Activated CD8-positive, alpha-beta memory T cell treated with anti-CD3 and anti-CD28 coated beads for 24 hours (primary cell): ENCODE measurements around the gene PRSS56.

Experiments used
- DNase-seq: peaks from one replicate; pipeline ENCODE4 v3.0.0-alpha.2; 2020

The PRSS56 gene

GRCh38 chr2:232502911-232503808 lies 17.0 kb upstream of the PRSS56 start:
- peak; percentile 70 for DNase-seq

- no peak for DNase-seq
These were observed 16.3 kb upstream of the PRSS56 start for GRCh38 chr2:232503809-232504323.

- DNase-seq = no peak
These were observed 15.8 kb upstream of the PRSS56 start for GRCh38 chr2:232504438-232504837.

- no peak for DNase-seq
These were observed 14.3 kb upstream of the PRSS56 start for GRCh38 chr2:232505856-232506255.

- DNase-seq = no peak
These were observed 13.5 kb upstream of the PRSS56 start for GRCh38 chr2:232506709-232507108.

- DNase-seq = no peak
These were observed 11.9 kb upstream of the PRSS56 start for GRCh38 chr2:232508251-232508650.

- DNase-seq = no peak
These were observed 8.8 kb upstream of the PRSS56 start for GRCh38 chr2:232511336-232511890.

- DNase-seq = no peak
These were observed 7.6 kb upstream of the PRSS56 start for GRCh38 chr2:232512602-232513001.

- DNase-seq = no peak
These were observed 6.8 kb upstream of the PRSS56 start for GRCh38 chr2:232513353-232513752.

GRCh38 chr2:232515639-232516038 lies 4.5 kb upstream of the PRSS56 start:
- DNase-seq = no peak

- DNase-seq = no peak
These were observed 3.6 kb upstream of the PRSS56 start for GRCh38 chr2:232516551-232516950.

GRCh38 chr2:232518844-232519243 lies 1.3 kb upstream of the PRSS56 start:
- no peak for DNase-seq

- no peak for DNase-seq
These were observed 301 bp downstream of the PRSS56 start for GRCh38 chr2:232520489-232520888.

GRCh38 chr2:232521098-232521497 lies 910 bp downstream of the PRSS56 start:
- no peak for DNase-seq

GRCh38 chr2:232521959-232522622 lies 1.9 kb downstream of the PRSS56 start:
- DNase-seq = peak; percentile 91

GRCh38 chr2:232522623-232523401 lies 2.6 kb downstream of the PRSS56 start:
- no peak for DNase-seq

- no peak for DNase-seq
These were observed 3.2 kb downstream of the PRSS56 start for GRCh38 chr2:232523402-232523681.

GRCh38 chr2:232523682-232524597 lies 3.8 kb downstream of the PRSS56 start:
- peak; percentile 75 for DNase-seq

GRCh38 chr2:232524771-232525170 lies 4.6 kb downstream of the PRSS56 start:
- no peak for DNase-seq

- DNase-seq = no peak
These were observed 5.0 kb downstream of the PRSS56 start for GRCh38 chr2:232525199-232525598.

- no peak for DNase-seq
These were observed 5.7 kb downstream of the PRSS56 start, which contains the start of gene CHRND for GRCh38 chr2:232525791-232526371. Gene CHRND, plus strand, starts transcription at chr2:232526160. Its CDS starts 56 bp downstream, at chr2:232526216.
